KG1 (cell line): Measurements from ENCODE around the gene KIFAP3.
A peak's percentile ranks its signal among the peaks of the same experiment; 100 is the strongest.
"Not testable (repeated sequence)": the region's sequence is repeated elsewhere in the genome, so short reads cannot be mapped to it uniquely, and the experiment has no call there.

ENCODE experiments used
- DNase-seq: peaks from one replicate; lab custom pipeline; 2025; lab: John Stamatoyannopoulos, UW

Gene KIFAP3

GRCh38 chr1:169924063-169924462 is 150.4 kb downstream of the KIFAP3 start:
- DNase-seq: no peak

DNA sequence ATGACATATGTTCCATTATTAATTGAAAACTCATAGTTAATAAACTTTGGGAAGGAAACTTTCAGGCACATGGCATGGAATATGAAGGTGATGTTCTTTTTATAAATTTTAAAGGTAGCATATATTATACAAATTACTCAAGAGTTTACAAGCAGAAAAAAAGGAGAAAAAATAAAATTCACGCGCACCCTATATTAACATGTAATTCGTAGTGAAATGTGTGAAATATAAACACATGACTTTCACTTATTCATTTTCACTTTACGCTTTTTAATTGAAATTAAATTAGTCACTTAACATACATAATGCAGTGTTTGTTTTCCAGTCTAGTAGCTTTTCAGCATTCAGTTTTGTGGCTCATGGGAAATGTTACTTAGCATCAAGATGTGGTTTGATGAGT is 153.4 kb downstream of the KIFAP3 start:
- DNase-seq: no peak

DNA sequence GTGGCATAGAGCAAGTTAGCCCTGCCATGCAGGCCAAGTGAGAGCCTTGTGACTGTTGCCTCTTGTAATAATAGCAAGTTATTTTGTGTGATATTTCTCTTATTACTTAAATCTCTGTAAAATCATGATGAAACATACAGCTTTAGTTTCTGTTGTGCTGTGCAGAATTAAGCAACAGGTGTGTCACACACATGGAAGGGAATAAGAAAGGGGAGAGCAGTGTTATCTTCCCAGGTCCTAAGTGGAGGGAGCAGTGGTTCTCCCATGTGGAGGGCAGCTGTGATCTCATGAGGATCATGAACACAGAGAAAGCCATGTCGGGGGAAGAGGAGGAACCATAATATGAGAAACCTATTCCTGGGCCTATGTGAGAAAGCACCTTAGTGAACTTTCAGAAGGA is 155.6 kb downstream of the KIFAP3 start:
- DNase-seq: no peak

DNA sequence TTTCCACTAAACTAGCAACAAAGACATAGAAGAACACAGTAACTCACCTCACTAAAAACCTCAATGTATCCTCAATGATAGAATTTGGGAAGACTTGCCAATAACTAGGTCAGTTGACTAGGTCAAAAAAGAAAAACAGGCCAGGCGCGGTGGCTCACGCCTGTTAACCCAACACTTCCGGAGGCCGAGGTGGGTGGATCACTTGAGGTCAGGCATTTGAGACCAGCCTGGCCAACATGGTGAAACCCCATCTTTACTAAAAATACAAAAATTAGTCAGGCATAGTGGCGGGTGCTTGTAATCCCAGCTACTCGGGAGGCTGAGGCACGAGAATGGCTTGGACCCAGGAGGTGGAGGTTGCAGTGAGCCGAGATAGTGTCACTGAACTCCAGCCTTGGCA is 156.3 kb downstream of the KIFAP3 start:
- not testable (repeated sequence) for DNase-seq

DNA sequence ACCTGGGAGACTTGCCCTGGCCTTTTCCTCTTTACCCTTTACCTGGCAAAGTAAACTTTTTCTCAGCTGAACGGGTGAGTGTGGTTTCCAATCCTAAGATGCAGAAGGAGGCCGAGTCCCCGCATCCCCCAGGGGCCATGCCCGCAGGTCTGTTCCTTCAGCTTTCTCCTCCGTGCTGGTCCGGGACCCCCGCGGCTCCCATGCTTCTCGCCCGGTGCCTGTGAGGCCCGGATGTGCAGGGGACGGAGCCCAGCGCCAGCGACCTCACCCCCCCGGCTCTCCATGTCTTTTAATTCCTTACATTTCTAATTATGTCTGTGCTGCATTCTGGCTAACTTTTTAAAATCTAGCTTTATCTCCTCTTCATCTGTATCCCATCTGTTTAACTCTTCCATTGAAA is 159.3 kb downstream of the KIFAP3 start:
- DNase-seq: no peak

DNA sequence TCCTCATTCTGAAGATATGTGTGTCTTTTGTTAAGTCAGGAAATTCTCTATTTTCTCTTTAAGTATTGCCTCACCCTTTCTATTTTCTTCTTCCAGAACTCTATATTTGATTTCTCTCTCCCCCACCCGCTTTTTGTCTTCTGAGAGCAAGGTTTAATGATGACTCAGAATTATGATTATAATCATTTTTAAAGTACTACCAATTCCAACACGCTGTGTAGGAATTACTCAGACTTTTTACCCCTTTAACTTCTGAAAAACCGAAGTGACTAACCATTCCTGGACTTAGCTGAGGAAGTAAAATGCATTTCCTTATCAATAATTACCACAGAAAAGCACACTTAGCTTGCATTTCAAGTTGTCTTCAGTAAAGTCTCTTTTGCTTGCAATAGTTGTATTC is 160.0 kb downstream of the KIFAP3 start:
- no peak for DNase-seq

DNA sequence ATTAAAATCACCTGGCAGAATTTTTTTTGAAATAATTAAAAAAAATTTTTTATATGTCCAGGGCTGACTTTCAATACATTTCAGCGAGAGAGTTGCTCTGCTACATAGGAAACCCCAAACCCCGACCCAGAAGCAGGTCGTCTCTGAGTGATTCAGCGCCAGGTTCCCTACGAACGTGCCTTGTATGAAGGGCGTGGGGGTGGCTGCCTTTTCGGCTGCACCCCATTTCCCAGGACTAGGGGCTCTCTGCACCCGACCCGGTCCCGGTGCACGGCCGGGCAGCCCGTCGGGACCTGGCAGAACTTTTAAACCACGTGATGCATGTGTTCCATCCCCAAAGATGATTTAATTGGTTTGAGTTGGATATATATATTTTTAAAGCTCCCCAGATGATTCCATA is 165.0 kb downstream of the KIFAP3 start:
- no peak for DNase-seq

GRCh38 chr1:169906938-169907337 is 167.6 kb downstream of the KIFAP3 start:
- DNase-seq: no peak

DNA sequence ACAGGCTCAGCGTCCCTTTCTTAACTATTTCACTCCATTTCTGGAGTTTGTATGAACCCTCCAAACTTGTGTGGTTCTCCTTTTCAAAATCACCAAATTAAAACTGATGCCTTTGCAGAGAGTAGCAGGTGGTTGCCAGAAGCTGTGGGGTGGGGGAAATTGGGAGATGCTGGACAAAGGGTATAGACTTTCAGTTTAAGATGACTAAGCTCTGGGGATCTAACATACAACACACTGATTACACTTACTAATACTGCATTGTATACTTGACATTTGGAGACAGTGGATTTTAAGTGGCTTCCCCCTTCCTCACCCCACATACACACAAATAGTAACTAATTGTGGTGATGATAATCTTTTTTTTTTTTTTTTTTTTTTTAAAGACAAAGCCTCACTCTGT is 169.7 kb downstream of the KIFAP3 start:
- no peak for DNase-seq

DNA sequence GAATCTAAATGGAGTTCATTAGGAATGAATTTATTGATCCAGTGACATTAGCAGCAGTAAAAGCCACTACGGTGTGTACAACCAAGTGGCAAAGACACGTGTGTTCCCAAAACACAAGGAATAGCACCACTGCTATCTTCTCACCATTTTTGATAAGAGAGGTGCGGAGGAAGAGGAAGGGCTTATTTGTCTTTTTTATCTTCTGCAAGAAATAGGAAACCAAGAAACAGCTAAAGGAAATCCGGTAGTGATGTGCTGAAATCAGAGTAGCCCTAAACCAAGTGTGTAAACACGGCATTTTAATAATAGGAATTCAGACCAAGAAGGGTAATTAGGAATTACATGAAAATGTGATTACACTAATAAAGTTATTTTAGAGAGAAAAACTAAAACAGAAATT is 171.7 kb downstream of the KIFAP3 start:
- DNase-seq: no peak

- DNase-seq: no peak
Measured at GRCh38 chr1:169901115-169901514, 173.4 kb downstream of the KIFAP3 start.

DNA sequence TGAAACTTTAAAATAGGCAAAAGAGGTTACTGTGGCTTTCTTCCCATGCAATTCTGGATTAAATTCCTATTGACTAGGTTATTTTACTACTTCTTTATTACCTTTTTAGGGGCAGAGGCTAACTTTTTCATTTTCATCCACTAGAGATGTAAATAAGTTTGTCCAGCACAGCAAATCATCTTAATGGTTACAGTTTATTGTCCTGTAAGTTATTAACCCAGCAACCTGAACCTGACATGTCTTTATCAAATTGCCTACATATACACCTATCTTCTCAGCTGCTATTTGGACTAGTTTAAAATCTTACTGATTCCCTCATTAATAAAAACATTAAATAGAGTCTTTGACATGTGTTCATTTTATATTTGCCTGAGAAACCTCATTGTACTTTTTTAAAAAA is 173.9 kb downstream of the KIFAP3 start:
- DNase-seq: no peak

GRCh38 chr1:169899519-169900217 is 174.8 kb downstream of the KIFAP3 start:
- DNase-seq: no peak

DNA sequence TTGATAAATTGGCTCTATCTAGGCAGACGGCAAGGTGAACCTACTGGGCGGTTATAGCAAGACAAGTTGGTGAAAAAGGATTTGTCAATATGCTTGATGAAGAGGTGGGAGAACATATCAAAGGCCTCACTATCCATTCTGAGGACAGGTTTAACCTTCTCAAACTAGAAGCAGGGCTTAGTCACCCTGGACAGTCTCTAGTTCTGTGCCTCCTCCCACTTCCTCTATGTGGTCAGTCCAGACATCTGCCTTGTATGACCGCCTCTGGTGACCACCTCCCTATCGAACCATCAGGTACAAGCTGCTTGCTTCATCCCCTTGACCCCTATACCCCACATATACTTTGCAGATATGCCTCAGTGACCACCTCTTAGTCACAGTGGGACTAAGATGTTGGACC is 178.5 kb downstream of the KIFAP3 start:
- DNase-seq: no peak

DNA sequence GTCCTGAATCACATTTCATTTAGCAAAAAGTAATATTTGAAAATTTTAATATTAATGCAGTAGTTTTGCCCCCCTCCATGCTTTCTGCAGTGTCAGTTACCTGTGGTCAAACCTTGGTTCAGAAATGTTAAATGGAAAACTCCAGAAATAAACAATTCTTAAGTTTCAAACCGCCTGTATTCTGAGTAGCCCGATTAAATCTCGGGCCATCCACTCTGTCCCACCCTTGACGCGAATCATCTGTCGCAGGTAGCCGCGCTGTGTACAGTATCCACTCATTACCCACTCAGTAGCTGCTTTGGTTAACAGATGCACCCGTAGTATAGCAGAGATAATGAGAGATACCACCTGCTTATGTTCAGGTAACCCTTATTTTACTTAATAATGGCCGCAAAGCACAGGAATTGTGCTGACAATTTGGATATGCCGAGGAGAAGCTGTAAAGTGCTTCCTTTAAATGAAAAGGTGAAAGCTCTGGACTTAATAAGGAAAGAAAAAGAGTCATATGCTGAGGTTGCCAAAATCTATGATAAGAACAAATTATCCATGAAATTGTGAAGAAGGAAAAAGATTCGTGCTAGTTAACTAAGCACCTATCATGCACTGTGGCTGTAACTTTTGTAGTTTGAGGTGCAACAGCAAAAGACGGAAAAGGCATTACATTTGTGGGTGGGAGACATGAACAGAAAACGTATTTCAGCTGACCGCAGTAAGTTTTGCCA is 179.9 kb downstream of the KIFAP3 start:
- DNase-seq: no peak

GRCh38 chr1:169893645-169894423 is 180.7 kb downstream of the KIFAP3 start, which contains the start of gene SCYL3:
TSS of gene SCYL3 (minus strand) at chr1:169893896. CDS start at chr1:169888840, 5,056 bp downstream.
- DNase-seq: peak; percentile 92

- DNase-seq: no peak
Measured at GRCh38 chr1:169892927-169893644, 181.4 kb downstream of the KIFAP3 start.

GRCh38 chr1:169892176-169892926 is 182.1 kb downstream of the KIFAP3 start:
- no peak for DNase-seq

GRCh38 chr1:169891539-169891885 is 183.0 kb downstream of the KIFAP3 start:
- DNase-seq: no peak

DNA sequence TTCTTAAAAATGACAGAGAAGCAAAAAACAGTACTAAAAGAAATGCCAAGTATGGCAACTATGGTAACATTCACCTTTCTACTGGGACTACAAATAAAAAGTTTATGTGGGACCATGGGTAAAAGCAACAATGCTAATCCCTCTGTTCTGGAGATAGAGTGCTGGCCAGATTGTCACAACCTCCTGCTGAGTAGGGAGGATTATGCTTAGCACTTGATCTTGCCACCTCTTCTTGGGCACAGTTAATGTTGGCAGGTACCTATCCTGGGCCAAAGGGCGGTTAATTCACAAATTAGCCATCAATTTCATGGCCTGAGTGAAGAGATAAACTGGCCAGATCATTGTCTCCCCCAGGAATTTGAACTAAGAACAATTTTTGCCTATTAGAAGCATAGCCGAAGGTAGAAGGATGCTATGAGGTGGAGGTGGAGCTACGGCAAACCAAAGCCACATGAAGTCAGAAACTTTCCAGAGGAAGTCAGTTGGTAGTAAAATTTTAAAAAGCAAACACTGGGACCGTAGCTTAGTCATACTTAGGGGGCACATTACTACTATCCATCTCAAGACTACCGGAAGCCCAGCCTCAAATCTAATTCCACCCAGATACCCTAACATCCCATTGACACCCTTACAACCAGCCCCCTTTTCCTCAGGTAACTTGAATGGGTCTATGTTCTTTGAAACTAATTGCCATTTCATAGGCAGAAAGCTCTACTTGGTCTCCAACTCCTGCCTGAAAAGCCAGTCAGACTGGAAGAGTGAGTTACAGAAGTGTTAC is 183.5 kb downstream of the KIFAP3 start:
- DNase-seq: no peak

GRCh38 chr1:169889871-169890270 is 184.6 kb downstream of the KIFAP3 start:
- DNase-seq: no peak
